Tibial nerve (tissue), 4 donors: Measurements from ENCODE around the gene ANKRD17. TPM values are rescaled to one million over a fixed set of nuclear protein-coding genes. Genes with fewer than 3 reads are reported as not detected.

Experiments used
- DNase-seq, 2 donors: peaks; one replicate each; pipeline ENCODE4 v3.0.0-alpha.2; 2019; ENCODE audit warnings: low spot score in 2 of 2
- H3K27ac ChIP-seq, 4 donors: fragments of 200-600 bp; sonication (generic) in 3 of 4; one replicate each; pipeline ENCODE4 v1.5.1; 2017 to 2019; ENCODE audit warnings: mild to moderate bottlenecking in 1 of 4
- H3K27me3 ChIP-seq, 2 donors: fragments of 200-600 bp; sonication (generic) in 1 of 2; one replicate each; pipeline versions ENCODE4 v1.5.1 to v1.6.0; 2017 to 2019
- H3K36me3 ChIP-seq, 3 donors: fragments of 200-600 bp; sonication (generic); one replicate each; pipeline ENCODE4 v1.5.1; 2018 to 2019
- H3K4me1 ChIP-seq, 4 donors: fragments of 200-600 bp; sonication (generic) in 3 of 4; one replicate each; pipeline ENCODE4 v1.5.1; 2017 to 2019
- H3K4me3 ChIP-seq, 4 donors: fragments of 200-600 bp; sonication (generic) in 3 of 4; one replicate each; pipeline ENCODE4 v1.5.1; 2017 to 2019; ENCODE audit warnings: mild to moderate bottlenecking in 1 of 4, moderate library complexity in 1 of 4
- H3K9me3 ChIP-seq, 4 donors: fragments of 200-600 bp; sonication (generic) in 3 of 4; one replicate each; pipeline ENCODE4 v1.5.1; 2017 to 2019
- CTCF ChIP-seq, 5 experiments: fragments of 200-600 bp in 3 of 5; fragments of 450-650 bp in 2 of 5; sonication (generic) in 3 of 5; IDR thresholded peaks; one replicate each; pipeline ENCODE4 v1.5.1; 2016 to 2019; ENCODE audit warnings: antibody characterized with exemption in 5 of 5, mild to moderate bottlenecking in 3 of 5, moderate library complexity in 2 of 5
- EP300 ChIP-seq, 2 donors: sonication (generic); formaldehyde crosslinking; IDR thresholded peaks; one replicate each; pipeline ENCODE4 v1.6.1; 2017; ENCODE audit warnings: antibody characterized with exemption in 2 of 2, mild to moderate bottlenecking in 1 of 2
- POLR2A ChIP-seq, 2 donors: fragments of 450-650 bp; IDR thresholded peaks; one replicate each; pipeline ENCODE4 v1.6.1; 2017; ENCODE audit warnings: antibody characterized with exemption in 2 of 2, mild to moderate bottlenecking in 2 of 2, moderate library complexity in 2 of 2
- WGBS, 2 donors: methylation state at CpG; one replicate each; pipeline ENCODE4 v1.1.5; 2018; 5-methylcytosine and 5-hydroxymethylcytosine counted together
- total RNA-seq, 4 donors: library from RNA; depleted of rRNA; stranded (reverse); fragments of >200 nt; gene quantifications; one replicate each; pipeline ENCODE4 v1.1.0, GENCODE V29; 2016

Gene ANKRD17
- total RNA-seq, 4 donors from 2014 or later = 46.5 to 61.8 (median 55.0) TPM

- no peak overlapping the region for H3K27ac ChIP-seq
- TF ChIP-seq EP300 (IDR thresholded peaks at IDR 0.05) = no peak
- no peak for TF ChIP-seq CTCF (IDR thresholded peaks at IDR 0.05)
- no peak for TF ChIP-seq POLR2A (IDR thresholded peaks at IDR 0.05)
- 91 to 98% methylated on average over 5 of the region's 5 CpGs for WGBS, 2 donors
- no peak for DNase-seq
- no peaks in the 10 kb centered on the region for H3K4me1 ChIP-seq
- peaks cover 0 to 44% (median 0%) of the 10 kb centered on the region in 3 donors for H3K36me3 ChIP-seq
- no peak overlapping the region for H3K4me3 ChIP-seq
- no peaks in the 10 kb centered on the region for H3K27me3 ChIP-seq
- peaks cover 0 to 27% (median 6%) of the 10 kb centered on the region in 4 donors for H3K9me3 ChIP-seq
These were observed 23.4 kb upstream of the ANKRD17 start for GRCh38 chr4:73281982-73282381.

- H3K9me3 ChIP-seq = peaks cover 0 to 24% (median 6%) of the 10 kb centered on the region in 4 donors
- H3K4me1 ChIP-seq = no peaks in the 10 kb centered on the region
- no peak overlapping the region for H3K4me3 ChIP-seq
- no peak for DNase-seq
- WGBS, 2 donors = 84 to 89% methylated on average over 2 of the region's 2 CpGs
- peaks cover 0 to 41% (median 0%) of the 10 kb centered on the region in 3 donors for H3K36me3 ChIP-seq
- H3K27me3 ChIP-seq = no peaks in the 10 kb centered on the region
- no peak for TF ChIP-seq POLR2A (IDR thresholded peaks at IDR 0.05)
- TF ChIP-seq EP300 (IDR thresholded peaks at IDR 0.05) = no peak
- TF ChIP-seq CTCF (IDR thresholded peaks at IDR 0.05) = no peak
- H3K27ac ChIP-seq = no peak overlapping the region
These were observed 22.8 kb upstream of the ANKRD17 start for GRCh38 chr4:73281396-73281795.

GRCh38 chr4:73277201-73277600 lies 18.6 kb upstream of the ANKRD17 start:
- Histone ChIP-seq H3K9me3 (peaks cover 0 to 24% (median 6%) of the 10 kb centered on the region in 4 donors), H3K36me3 (peaks cover 0 to 27% (median 0%) of the 10 kb centered on the region in 3 donors), H3K27me3 (no peaks in the 10 kb centered on the region), H3K4me3 (no peak overlapping the region), H3K27ac (no peak overlapping the region), H3K4me1 (no peaks in the 10 kb centered on the region)
- 95 to 100% methylated on average over 1 of the region's 1 CpG for WGBS, 2 donors
- TF ChIP-seq EP300 (IDR thresholded peaks at IDR 0.05) = no peak
- no peak for TF ChIP-seq POLR2A (IDR thresholded peaks at IDR 0.05)
- TF ChIP-seq CTCF (IDR thresholded peaks at IDR 0.05) = no peak
- no peak for DNase-seq

DNA sequence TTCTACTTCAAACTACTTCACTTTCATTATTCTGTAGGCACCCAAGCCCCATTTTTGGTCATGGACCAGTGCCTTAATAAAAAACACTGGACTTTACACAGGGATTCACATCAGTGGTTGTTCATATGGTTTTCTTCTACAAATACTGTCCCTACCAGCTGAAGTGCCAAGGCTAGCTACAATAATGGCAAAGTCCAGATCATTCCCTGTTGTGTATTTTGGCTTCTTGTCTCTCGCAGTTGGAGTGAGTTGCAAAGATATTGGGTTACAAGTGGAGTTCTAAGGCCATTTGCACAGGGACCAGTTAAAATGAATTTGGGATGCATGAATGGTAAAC lies 16.7 kb upstream of the ANKRD17 start:
- Histone ChIP-seq H3K9me3 (peaks cover 0 to 24% (median 6%) of the 10 kb centered on the region in 4 donors), H3K27me3 (no peaks in the 10 kb centered on the region), H3K36me3 (peaks cover 0 to 19% (median 0%) of the 10 kb centered on the region in 3 donors), H3K27ac (no peak overlapping the region), H3K4me1 (no peaks in the 10 kb centered on the region), H3K4me3 (no peak overlapping the region)
- 88% methylated on average over 1 of the region's 1 CpG for WGBS, 2 donors
- no peak for DNase-seq
- TF ChIP-seq POLR2A (IDR thresholded peaks at IDR 0.05) (no peak), CTCF (IDR thresholded peaks at IDR 0.05) (no peak), EP300 (IDR thresholded peaks at IDR 0.05) (no peak)

DNA sequence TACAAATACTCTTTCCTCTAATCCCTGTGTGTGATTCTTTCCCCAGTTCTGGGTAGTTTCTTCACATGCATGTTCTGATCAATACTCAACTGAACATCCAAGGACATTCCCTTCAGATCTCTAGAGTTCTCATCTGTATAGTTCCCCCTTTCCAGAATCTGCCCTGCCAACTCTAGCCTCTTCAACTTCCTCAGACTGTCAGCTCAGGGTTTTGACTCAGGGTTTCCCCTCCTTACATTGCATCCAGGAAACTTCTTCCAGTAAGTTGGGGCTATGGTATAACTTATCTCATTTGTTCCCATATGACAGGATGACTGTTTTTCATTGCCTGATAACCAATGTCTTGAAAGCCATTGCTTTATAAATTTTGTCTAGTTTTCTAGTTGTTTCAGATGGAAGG lies 14.2 kb upstream of the ANKRD17 start:
- Histone ChIP-seq H3K9me3 (peaks cover 0 to 9% (median 2%) of the 10 kb centered on the region in 4 donors), H3K36me3 (peaks cover 0 to 14% (median 0%) of the 10 kb centered on the region in 3 donors), H3K4me3 (no peak overlapping the region), H3K4me1 (no peaks in the 10 kb centered on the region), H3K27me3 (no peaks in the 10 kb centered on the region), H3K27ac (no peak overlapping the region)
- TF ChIP-seq CTCF (IDR thresholded peaks at IDR 0.05) = no peak
- no peak for TF ChIP-seq POLR2A (IDR thresholded peaks at IDR 0.05)
- no peak for TF ChIP-seq EP300 (IDR thresholded peaks at IDR 0.05)
- DNase-seq = no peak
